Epidermal melanocyte (primary cell): Measurements from ENCODE around the gene USP30.

Experiments used
- DNase-seq: peaks from one replicate; pipeline ENCODE4 v3.0.0; 2011; ENCODE audit warnings: low spot score; ENCODE audit not compliant: insufficient read length

USP30 gene

DNA sequence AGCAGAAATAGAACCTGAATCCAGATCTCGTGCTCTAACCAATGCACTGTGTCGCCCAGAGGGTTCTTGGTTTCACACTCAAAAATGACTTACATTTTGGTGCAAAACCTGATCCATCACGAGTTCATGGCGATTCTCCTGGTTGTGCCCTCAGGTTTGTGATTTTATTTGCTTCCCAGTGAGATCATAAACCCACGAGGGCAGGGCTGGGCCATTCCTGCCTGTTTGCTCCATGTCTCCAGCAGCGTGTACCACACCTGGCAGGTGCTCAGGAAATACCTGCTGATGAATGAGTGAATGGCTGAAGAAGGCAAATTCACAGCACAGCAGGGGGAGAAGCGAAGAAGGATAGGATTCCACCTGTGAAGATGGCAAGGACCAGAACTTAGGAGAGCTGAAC is 73.4 kb downstream of the USP30 start:
- DNase-seq, result no peak

- DNase-seq, result no peak
These were observed 74.4 kb downstream of the USP30 start for GRCh38 chr12:109126784-109127183.

- no peak for DNase-seq
These were observed 75.3 kb downstream of the USP30 start for GRCh38 chr12:109127533-109128242.

DNA sequence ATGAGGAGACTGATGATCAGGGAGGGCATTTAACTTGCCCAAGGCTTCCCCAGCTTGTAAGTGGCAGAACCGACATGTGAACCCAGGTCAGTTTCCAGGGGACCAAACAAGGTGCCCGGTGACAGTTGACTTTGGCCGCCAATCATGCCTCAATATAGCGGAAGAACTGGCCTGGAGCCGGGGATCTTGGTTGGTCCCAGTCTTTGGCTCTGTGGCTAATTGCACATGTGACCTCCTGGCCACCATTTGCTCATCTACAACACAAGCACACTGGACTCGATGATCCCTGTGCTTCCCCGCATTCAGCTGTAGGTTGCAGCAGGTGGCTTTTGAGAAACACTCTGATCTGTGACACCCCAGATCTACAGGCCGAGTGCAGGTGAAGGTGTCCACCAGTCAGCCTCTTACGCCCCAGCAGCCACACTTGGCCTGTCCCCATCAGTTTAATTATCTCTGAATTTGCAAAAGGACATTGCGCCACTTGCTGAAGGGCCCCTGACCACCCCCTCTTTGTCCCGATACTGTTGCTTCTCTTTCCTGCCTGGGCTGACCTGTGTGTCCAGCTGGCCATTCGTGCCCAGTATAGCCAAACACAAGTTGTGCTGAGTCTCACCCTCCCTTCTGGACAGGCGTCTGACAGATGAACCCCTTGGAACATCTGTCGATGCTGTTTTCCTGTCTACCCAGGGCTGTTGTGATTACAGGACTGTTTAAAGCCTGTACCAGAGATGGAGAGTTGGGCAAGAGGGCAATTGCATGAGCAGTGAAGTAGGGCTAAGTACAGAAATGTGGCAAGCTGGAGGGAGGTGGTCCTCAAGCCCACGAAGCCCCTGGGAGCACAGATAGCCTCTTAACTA is 78.1 kb downstream of the USP30 start:
- no peak for DNase-seq

DNA sequence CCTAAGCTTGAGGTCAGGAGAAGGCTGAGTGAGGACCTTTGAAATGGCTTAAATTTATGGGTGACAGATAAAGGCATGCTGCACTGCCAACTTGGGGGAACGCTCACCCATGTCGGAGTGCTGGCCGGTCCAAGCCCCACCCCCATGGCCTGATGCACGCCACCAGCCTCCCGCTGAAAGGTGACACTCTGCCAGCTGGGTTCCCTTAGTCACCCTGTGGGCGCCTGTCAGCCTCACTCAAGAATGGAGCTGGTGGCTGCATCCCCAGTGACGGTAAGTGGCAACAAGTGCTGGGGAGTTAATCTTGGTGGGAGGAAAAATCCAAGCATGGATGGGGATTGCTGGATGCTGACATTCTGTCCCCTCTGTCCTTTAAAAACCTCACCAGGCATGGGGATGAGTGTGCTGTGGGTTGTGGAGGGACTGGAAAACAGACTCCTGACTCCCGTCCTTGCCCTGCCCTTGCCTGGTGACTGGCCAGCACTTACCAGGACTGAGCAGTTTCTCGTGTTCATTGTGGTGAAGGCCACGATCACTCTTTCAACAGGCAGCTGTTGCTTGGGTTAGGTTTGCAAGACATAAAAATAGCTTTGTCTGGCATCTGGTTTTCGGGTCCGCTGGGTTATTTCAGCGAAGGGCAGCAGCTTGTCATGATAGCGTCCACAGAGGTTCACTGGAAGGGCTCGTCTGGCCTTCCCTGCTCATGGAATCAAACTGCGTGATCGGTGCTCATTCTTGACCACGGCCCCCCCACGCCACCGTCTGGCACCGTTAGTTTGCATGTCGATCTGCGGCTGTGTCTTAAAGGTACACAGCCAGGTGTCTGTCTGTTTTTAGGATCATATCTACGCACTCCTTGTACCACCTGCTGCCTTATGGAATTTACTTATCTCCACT is 79.0 kb downstream of the USP30 start:
- DNase-seq, result no peak

DNA sequence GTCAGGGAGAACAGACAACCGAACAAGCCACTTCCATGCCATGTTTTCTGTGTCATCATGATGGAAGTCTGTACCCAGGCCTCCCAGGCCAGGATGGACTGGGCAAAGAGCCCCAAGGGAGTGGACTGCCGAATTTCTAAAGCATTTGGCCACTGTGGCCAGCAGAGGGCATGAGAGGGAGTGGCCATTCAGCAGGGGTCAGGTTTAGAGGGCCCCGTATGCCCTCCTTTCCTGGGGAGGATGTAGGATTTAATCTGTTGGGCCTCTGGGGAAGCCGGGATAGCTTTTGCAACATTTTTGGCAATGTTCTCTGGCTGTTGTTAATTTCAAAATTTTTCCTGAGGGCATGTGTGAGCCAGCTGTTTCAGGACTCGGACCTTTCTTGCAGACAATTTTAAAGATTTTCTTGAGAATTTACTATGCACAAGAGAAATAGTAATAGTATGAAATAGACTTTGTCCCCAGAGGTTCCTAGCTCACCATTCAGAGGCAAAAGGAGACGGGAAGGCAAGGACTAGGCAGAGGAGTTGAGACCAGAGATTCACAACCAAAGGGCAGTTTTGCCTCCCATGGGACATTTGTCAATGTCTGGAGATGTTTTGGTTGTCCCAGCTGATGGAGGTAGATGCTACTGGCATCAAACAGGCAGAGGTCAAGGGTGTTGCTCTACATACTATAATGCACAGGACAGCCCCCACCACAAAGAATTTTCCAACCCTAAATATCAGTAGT is 82.0 kb downstream of the USP30 start:
- peak; percentile 63 for DNase-seq

DNA sequence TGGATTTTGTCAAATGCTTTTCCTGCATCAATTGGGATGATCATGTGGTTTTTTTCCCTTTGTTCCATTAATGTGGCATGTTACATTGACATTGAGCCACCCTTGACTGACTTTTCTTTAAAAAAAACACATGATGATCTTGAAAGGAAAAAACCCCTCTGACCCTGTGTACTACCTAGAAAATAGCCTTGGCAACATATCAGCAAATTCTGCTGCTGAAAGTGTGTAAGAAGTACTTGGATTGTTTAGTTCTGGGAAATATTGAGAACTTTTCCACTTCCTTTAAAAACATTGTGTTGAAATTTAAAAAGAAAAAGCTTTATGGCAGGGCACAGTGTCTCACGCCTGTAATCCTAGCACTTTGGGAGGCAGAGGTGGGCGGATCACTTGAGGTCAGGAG is 84.7 kb downstream of the USP30 start:
- DNase-seq, result no peak
